ENCODE data around the gene OR52H1. TPM values are rescaled to one million over a fixed set of nuclear protein-coding genes. Genes with fewer than 3 reads are reported as not detected.
"Not testable (repeated sequence)": the region's sequence is repeated elsewhere in the genome, so short reads cannot be mapped to it uniquely, and the experiment has no call there.

OR52H1 gene
- total RNA-seq, 2 donors from 2014 or later, result not detected

- Mint-ChIP-seq H3K9me3 (peaks cover 11% of the 10 kb centered on the region), H3K27me3 (ENCODE audit: insufficient read depth) (peaks cover 1% of the 10 kb centered on the region), H3K4me3 (no peak overlapping the region), H3K4me1 (peaks cover 22% of the 10 kb centered on the region), H3K36me3 (ENCODE audit: low read depth) (no peaks in the 10 kb centered on the region), H3K27ac (no peak overlapping the region)
- H3K9me3 ChIP-seq (ENCODE audit: control insufficient read depth, low read length), result no peaks in the 10 kb centered on the region
- peaks cover 2% of the 10 kb centered on the region for H3K4me1 ChIP-seq (ENCODE audit: control insufficient read depth, insufficient read depth, low read length)
- H3K27me3 ChIP-seq (ENCODE audit: control insufficient read depth, insufficient read depth, low read length, poor library complexity, severe bottlenecking), result no peaks in the 10 kb centered on the region
- no peak overlapping the region for H3K4me3 ChIP-seq (ENCODE audit: low read length)
- DNase-seq, result no peak
- no peak overlapping the region for H3K27ac ChIP-seq (ENCODE audit: low read depth, low read length)
- no peaks in the 10 kb centered on the region for H3K36me3 ChIP-seq (ENCODE audit: control insufficient read depth, insufficient read depth, low read length)
- no CpG with 5 or more reads among the region's 1 CpG for WGBS, 2 experiments (ENCODE audit: insufficient coverage in 1 of 2, insufficient read length in 1 of 2)
- no peak overlapping the region for H3K9ac ChIP-seq (ENCODE audit: extremely low read depth, low read length, poor library complexity, severe bottlenecking)
- no peak for TF ChIP-seq CTCF (conservative IDR thresholded peaks at IDR 0.05)
Observed at GRCh38 chr11:5593146-5593545, 44.8 kb upstream of the OR52H1 start.

- no peaks in the 10 kb centered on the region for H3K36me3 ChIP-seq (ENCODE audit: control insufficient read depth, insufficient read depth, low read length)
- no peak overlapping the region for H3K27ac ChIP-seq (ENCODE audit: low read depth, low read length)
- WGBS, 2 experiments (ENCODE audit: insufficient coverage in 1 of 2, insufficient read length in 1 of 2), result 86 to 90% methylated on average over 2 to 5 of the region's 5 CpGs
- no peaks in the 10 kb centered on the region for H3K4me1 ChIP-seq (ENCODE audit: control insufficient read depth, insufficient read depth, low read length)
- Mint-ChIP-seq H3K36me3 (ENCODE audit: low read depth) (no peaks in the 10 kb centered on the region), H3K27ac (no peak overlapping the region), H3K27me3 (ENCODE audit: insufficient read depth) (peaks cover 1% of the 10 kb centered on the region), H3K9me3 (peaks cover 11% of the 10 kb centered on the region), H3K4me3 (no peak overlapping the region), H3K4me1 (peaks cover 17% of the 10 kb centered on the region)
- no peaks in the 10 kb centered on the region for H3K27me3 ChIP-seq (ENCODE audit: control insufficient read depth, insufficient read depth, low read length, poor library complexity, severe bottlenecking)
- no peak for DNase-seq
- no peak overlapping the region for H3K4me3 ChIP-seq (ENCODE audit: low read length)
- no peak overlapping the region for H3K9ac ChIP-seq (ENCODE audit: extremely low read depth, low read length, poor library complexity, severe bottlenecking)
- TF ChIP-seq CTCF (conservative IDR thresholded peaks at IDR 0.05), result no peak
- H3K9me3 ChIP-seq (ENCODE audit: control insufficient read depth, low read length), result no peaks in the 10 kb centered on the region
Observed at GRCh38 chr11:5592615-5593014, 44.3 kb upstream of the OR52H1 start.

- Histone ChIP-seq H3K9ac (ENCODE audit: extremely low read depth, low read length, poor library complexity, severe bottlenecking) (no peak overlapping the region), H3K4me1 (ENCODE audit: control insufficient read depth, insufficient read depth, low read length) (no peaks in the 10 kb centered on the region), H3K4me3 (ENCODE audit: low read length) (no peak overlapping the region), H3K27ac (ENCODE audit: low read depth, low read length) (no peak overlapping the region), H3K9me3 (ENCODE audit: control insufficient read depth, low read length) (no peaks in the 10 kb centered on the region), H3K27me3 (ENCODE audit: control insufficient read depth, insufficient read depth, low read length, poor library complexity, severe bottlenecking) (no peaks in the 10 kb centered on the region), H3K36me3 (ENCODE audit: control insufficient read depth, insufficient read depth, low read length) (no peaks in the 10 kb centered on the region)
- Mint-ChIP-seq H3K9me3 (peaks cover 11% of the 10 kb centered on the region), H3K4me3 (no peak overlapping the region), H3K27ac (no peak overlapping the region), H3K27me3 (ENCODE audit: insufficient read depth) (peaks cover 1% of the 10 kb centered on the region), H3K36me3 (ENCODE audit: low read depth) (no peaks in the 10 kb centered on the region), H3K4me1 (peaks cover 7% of the 10 kb centered on the region)
- 90% methylated on average over 2 to 3 of the region's 3 CpGs for WGBS, 2 experiments (ENCODE audit: insufficient coverage in 1 of 2, insufficient read length in 1 of 2)
- no peak for TF ChIP-seq CTCF (conservative IDR thresholded peaks at IDR 0.05)
- DNase-seq, result no peak
Observed at GRCh38 chr11:5591613-5592012, 43.3 kb upstream of the OR52H1 start.

- H3K9me3 Mint-ChIP-seq, result peaks cover 11% of the 10 kb centered on the region
- not testable (repeated sequence) for H3K9ac ChIP-seq (ENCODE audit: extremely low read depth, low read length, poor library complexity, severe bottlenecking); H3K27me3 ChIP-seq (ENCODE audit: control insufficient read depth, insufficient read depth, low read length, poor library complexity, severe bottlenecking); H3K36me3 Mint-ChIP-seq (ENCODE audit: low read depth); H3K4me3 Mint-ChIP-seq; DNase-seq; H3K36me3 ChIP-seq (ENCODE audit: control insufficient read depth, insufficient read depth, low read length); H3K4me1 ChIP-seq (ENCODE audit: control insufficient read depth, insufficient read depth, low read length); H3K27ac Mint-ChIP-seq; H3K4me3 ChIP-seq (ENCODE audit: low read length); H3K27me3 Mint-ChIP-seq (ENCODE audit: insufficient read depth); H3K4me1 Mint-ChIP-seq; H3K9me3 ChIP-seq (ENCODE audit: control insufficient read depth, low read length); H3K27ac ChIP-seq (ENCODE audit: low read depth, low read length)
- 96 to 98% methylated on average over 7 to 31 of the region's 31 CpGs for WGBS, 2 experiments (ENCODE audit: insufficient coverage in 1 of 2, insufficient read length in 1 of 2)
Observed at GRCh38 chr11:5589906-5590305, 41.6 kb upstream of the OR52H1 start.

- H3K4me3 ChIP-seq (ENCODE audit: low read length); H3K36me3 Mint-ChIP-seq (ENCODE audit: low read depth); H3K27ac ChIP-seq (ENCODE audit: low read depth, low read length); H3K27me3 Mint-ChIP-seq (ENCODE audit: insufficient read depth); H3K9me3 Mint-ChIP-seq; H3K4me3 Mint-ChIP-seq; H3K36me3 ChIP-seq (ENCODE audit: control insufficient read depth, insufficient read depth, low read length); H3K4me1 Mint-ChIP-seq; H3K27me3 ChIP-seq (ENCODE audit: control insufficient read depth, insufficient read depth, low read length, poor library complexity, severe bottlenecking); H3K9me3 ChIP-seq (ENCODE audit: control insufficient read depth, low read length); H3K4me1 ChIP-seq (ENCODE audit: control insufficient read depth, insufficient read depth, low read length); DNase-seq; H3K9ac ChIP-seq (ENCODE audit: extremely low read depth, low read length, poor library complexity, severe bottlenecking); H3K27ac Mint-ChIP-seq: not testable (repeated sequence)
- 73 to 86% methylated on average over 2 to 4 of the region's 5 CpGs for WGBS, 2 experiments (ENCODE audit: insufficient coverage in 1 of 2, insufficient read length in 1 of 2)
Observed at GRCh38 chr11:5584458-5584857, 36.1 kb upstream of the OR52H1 start.
